Endothelial cell of umbilical vein (primary cell): ENCODE data around the gene FAM3D. TPM values are rescaled to one million over a fixed set of nuclear protein-coding genes. Genes with fewer than 3 reads are reported as not detected.

Source experiments
- BruUV-seq: library from RNA; stranded (reverse); fragments of 400-500 nt; replicated peaks from 2 replicates; lab custom pipeline; 2021; lab: Mats Ljungman, UMichigan
- CTCF ChIA-PET: fragments of 300-600, 350-600 bp; sonication (Branson Sonifier 250); formaldehyde crosslinking; loops from one replicate; lab custom pipeline; 2021; ENCODE audit warnings: antibody characterized with exemption, inconsistent platforms; lab: Charles Lee
- POLR2A ChIA-PET: fragments of 300-600, 350-600 bp; sonication (Branson Sonifier 250); formaldehyde crosslinking; loops from one replicate; lab custom pipeline; 2021; ENCODE audit warnings: antibody characterized with exemption, inconsistent platforms; lab: Charles Lee
- DNase-seq: peaks from one replicate; pipeline ENCODE4 v3.0.0-alpha.2; 2011; ENCODE audit warnings: low read depth, low spot score
- FAIRE-seq: peaks from 2 replicates; lab custom pipeline; 2011; peaks lifted over from hg19 to GRCh38; lab: Jason Lieb, UNC
- H2AFZ ChIP-seq: 2 replicates; pipeline ENCODE4 v1.6.0; 2012; ENCODE audit warnings: low read depth, low read length, control low read depth, inconsistent platforms
- H3K27ac ChIP-seq: 2 replicates; pipeline ENCODE4 v1.5.1; 2011; ENCODE audit warnings: low read depth, mild to moderate bottlenecking, control low read depth, low read length, moderate library complexity; ENCODE audit not compliant: insufficient read depth
- H3K27me3 ChIP-seq, 2 experiments: 2 replicates each; pipeline versions ENCODE4 v1.6.0 to v1.6.1; 2011; ENCODE audit warnings: low read length in 2 of 2, mixed read lengths in 1 of 2; ENCODE audit not compliant: control insufficient read depth in 2 of 2, insufficient read depth in 2 of 2
- H3K36me3 ChIP-seq, 2 experiments: 2 replicates in 1 of 2; 3 replicates in 1 of 2; pipeline ENCODE4 v1.5.1; 2011; ENCODE audit warnings: low read length in 2 of 2, mild to moderate bottlenecking in 1 of 2, moderate library complexity in 1 of 2; ENCODE audit not compliant: control insufficient read depth in 2 of 2, insufficient read depth in 2 of 2; ENCODE audit errors: extremely low read depth in 1 of 2
- H3K4me1 ChIP-seq: 3 replicates; pipeline ENCODE4 v1.5.1; 2011; ENCODE audit warnings: mild to moderate bottlenecking, low read length; ENCODE audit not compliant: control insufficient read depth, insufficient read depth; ENCODE audit errors: extremely low read depth
- H3K4me2 ChIP-seq: 2 replicates; pipeline ENCODE4 v1.6.1; 2011; ENCODE audit warnings: low read length, control low read depth, mixed read lengths; ENCODE audit not compliant: insufficient read depth
- H3K4me3 ChIP-seq, 3 experiments: fragments of 200-600 bp in 1 of 3; sonication (generic), shearing (Covaris generic) in 1 of 3; replicated peaks in 1 of 3; 2 replicates each; pipeline ENCODE4 v1.5.1; 2011 to 2016; ENCODE audit warnings: control low read depth in 3 of 3, low read length in 3 of 3, mild to moderate bottlenecking in 2 of 3, inconsistent platforms in 1 of 3, low read depth in 1 of 3, moderate library complexity in 1 of 3; ENCODE audit not compliant: insufficient read depth in 1 of 3
- H3K79me2 ChIP-seq: 2 replicates; pipeline ENCODE4 v1.6.0; 2012; ENCODE audit warnings: low read length, inconsistent platforms; ENCODE audit not compliant: control insufficient read depth, insufficient read depth
- H3K9ac ChIP-seq: replicated peaks from 2 replicates; pipeline ENCODE3; 2011; ENCODE audit warnings: low read length, control low read depth; ENCODE audit not compliant: insufficient read depth; ENCODE audit errors: extremely low read depth
- H3K9me1 ChIP-seq: replicated peaks from 3 replicates; pipeline ENCODE4 v1.6.0; 2011; ENCODE audit warnings: mild to moderate bottlenecking, low read length; ENCODE audit not compliant: control insufficient read depth, insufficient read depth; ENCODE audit errors: extremely low read depth
- H3K9me3 ChIP-seq: replicated peaks from 2 replicates; pipeline ENCODE4 v1.5.1; 2012; ENCODE audit warnings: low read length, inconsistent platforms; ENCODE audit not compliant: control insufficient read depth, insufficient read depth
- H4K20me1 ChIP-seq: replicated peaks from 2 replicates; pipeline ENCODE3; 2011; ENCODE audit warnings: mild to moderate bottlenecking, low read length; ENCODE audit not compliant: control insufficient read depth, insufficient read depth; ENCODE audit errors: extremely low read depth
- EZH2 ChIP-seq: IDR thresholded peaks from 2 replicates; pipeline ENCODE4 v1.6.1; 2012; ENCODE audit warnings: borderline replicate concordance, low read depth, mild to moderate bottlenecking, moderate library complexity, low read length, inconsistent platforms; ENCODE audit not compliant: severe bottlenecking
- FOS ChIP-seq: IDR thresholded peaks from 2 replicates; pipeline ENCODE4 v1.6.1; 2011; ENCODE audit warnings: mild to moderate bottlenecking, low read length, moderate library complexity, borderline replicate concordance; ENCODE audit not compliant: insufficient read depth
- GATA2 ChIP-seq: IDR thresholded peaks from 2 replicates; pipeline ENCODE4 v1.7.0; 2011; ENCODE audit warnings: low read depth, mild to moderate bottlenecking, moderate library complexity, mixed read lengths, low read length; ENCODE audit not compliant: insufficient read length, insufficient read depth
- JUN ChIP-seq: IDR thresholded peaks from 2 replicates; pipeline ENCODE4 v1.6.1; 2011; ENCODE audit warnings: borderline replicate concordance, low read depth; ENCODE audit not compliant: insufficient read length, insufficient read depth
- MYC ChIP-seq: IDR thresholded peaks from one replicate; pipeline ENCODE4 v1.6.1; 2011; ENCODE audit warnings: mild to moderate bottlenecking, low read depth, low read length
- POLR2A ChIP-seq: IDR thresholded peaks from 2 replicates; pipeline ENCODE4 v1.6.1; 2012; ENCODE audit warnings: low read depth, mild to moderate bottlenecking, control low read depth, low read length
- POLR2AphosphoS5 ChIP-seq: IDR thresholded peaks from 2 replicates; pipeline ENCODE4 v1.6.1; 2012; ENCODE audit warnings: low read depth, mild to moderate bottlenecking, control low read depth, low read length, moderate library complexity; ENCODE audit not compliant: insufficient read depth
- dilution Hi-C: fragments of 300-500 bp; cut with MboI; formaldehyde crosslinking; loops from one replicate; pipeline ENCODE4 v1.15.0; 2019; ENCODE audit warnings: low sequenced_read_pairs; ENCODE audit not compliant: extremely low pct_ligation_motif_present
- intact Hi-C: fragments of 100-400 bp; cut with micrococcal nuclease; formaldehyde crosslinking; loops from one replicate; pipeline ENCODE4 v1.10.0; 2022
- polyA plus RNA-seq, 4 experiments: library from polyadenylated mRNA; depleted of rRNA in 3 of 4; stranded (reverse) in 3 of 4; unstranded in 1 of 4; fragments of >200 nt; gene quantifications; 2 replicates each; pipeline versions ENCODE4 v1.2.1 to v1.2.3, GENCODE V29; 2011 to 2012; ENCODE audit warnings: missing spikeins in 1 of 4
- total RNA-seq: library from RNA; stranded (reverse); gene quantifications from 2 replicates; pipeline ENCODE4 v1.2.3, GENCODE V29; 2021
- TF ChIP-seq, protein P1 (sequence below): IDR thresholded peaks from 2 replicates; pipeline ENCODE4 v1.6.1; 2011; ENCODE audit not compliant: insufficient read depth, insufficient read length
- TF ChIP-seq, protein P2 (sequence below), 2 donors: IDR thresholded peaks; 1 replicate in 1 of 2; 2 replicates in 1 of 2; pipeline ENCODE4 v1.5.1; 2011; ENCODE audit warnings: low read length in 2 of 2, mild to moderate bottlenecking in 2 of 2, moderate library complexity in 2 of 2, control low read depth in 1 of 2, inconsistent platforms in 1 of 2, low read depth in 1 of 2; ENCODE audit not compliant: insufficient read depth in 1 of 2; ENCODE audit errors: extremely low read depth in 1 of 2

Gene FAM3D
- total and polyA plus RNA-seq, 2 donors (not counting 3 experiments of a cell fraction or from before 2014, with no cell fraction given) = 0.12 TPM; not detected in 1

DNA sequence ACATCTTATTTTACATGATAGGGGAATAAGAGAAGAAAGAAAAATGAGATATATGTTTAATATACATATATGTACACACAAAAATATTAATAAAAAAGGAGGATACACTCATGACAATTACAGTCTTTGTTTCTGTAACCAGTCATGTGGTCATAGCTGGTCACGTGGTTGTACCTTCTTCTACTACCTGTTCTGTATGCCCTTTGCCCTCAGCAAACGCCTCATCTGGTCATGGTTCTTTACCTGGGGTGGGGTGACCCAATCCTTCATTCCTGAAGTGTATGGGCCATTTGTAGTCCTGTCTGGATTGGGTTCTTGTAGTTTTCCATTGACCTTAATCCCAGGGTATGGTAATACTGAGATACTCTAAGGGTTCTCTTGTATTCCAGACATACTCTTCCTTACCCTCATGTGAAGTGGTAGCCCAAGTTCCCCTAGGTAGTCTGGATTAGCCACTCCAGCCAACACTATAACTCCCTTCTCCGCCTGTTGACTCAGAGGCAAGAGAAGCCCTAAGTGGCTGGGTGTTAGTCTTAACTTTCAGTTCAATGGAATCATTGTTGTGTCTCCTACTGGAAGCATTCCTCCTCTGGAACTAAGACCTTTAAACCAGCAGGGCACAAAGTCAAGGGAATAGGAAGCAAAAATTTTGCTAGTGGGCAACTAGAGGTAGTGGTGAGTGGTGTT is 47.3 kb upstream of the FAM3D start:
- no peak overlapping the region for H2AFZ ChIP-seq
- no peaks in the 10 kb centered on the region for H3K27me3 ChIP-seq
- intact Hi-C loops (no loop called here), dilution Hi-C loops (no loop called here)
- no peaks in the 10 kb centered on the region for H3K9me3 ChIP-seq
- no peak overlapping the region for H3K9ac ChIP-seq
- BruUV-seq = no TSS peak
- no peaks in the 10 kb centered on the region for H3K36me3 ChIP-seq
- no peak overlapping the region for H3K4me3 ChIP-seq
- CTCF ChIA-PET = no interaction called here
- H4K20me1 ChIP-seq = no peaks in the 10 kb centered on the region
- TF ChIP-seq, protein P1, sequence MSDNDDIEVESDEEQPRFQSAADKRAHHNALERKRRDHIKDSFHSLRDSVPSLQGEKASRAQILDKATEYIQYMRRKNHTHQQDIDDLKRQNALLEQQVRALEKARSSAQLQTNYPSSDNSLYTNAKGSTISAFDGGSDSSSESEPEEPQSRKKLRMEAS = no peak
- TF ChIP-seq POLR2A (no peak), JUN (no peak), FOS (no peak), MYC (no peak), EZH2 (no peak), GATA2 (no peak), POLR2AphosphoS5 (no peak)
- TF ChIP-seq, protein P2, sequence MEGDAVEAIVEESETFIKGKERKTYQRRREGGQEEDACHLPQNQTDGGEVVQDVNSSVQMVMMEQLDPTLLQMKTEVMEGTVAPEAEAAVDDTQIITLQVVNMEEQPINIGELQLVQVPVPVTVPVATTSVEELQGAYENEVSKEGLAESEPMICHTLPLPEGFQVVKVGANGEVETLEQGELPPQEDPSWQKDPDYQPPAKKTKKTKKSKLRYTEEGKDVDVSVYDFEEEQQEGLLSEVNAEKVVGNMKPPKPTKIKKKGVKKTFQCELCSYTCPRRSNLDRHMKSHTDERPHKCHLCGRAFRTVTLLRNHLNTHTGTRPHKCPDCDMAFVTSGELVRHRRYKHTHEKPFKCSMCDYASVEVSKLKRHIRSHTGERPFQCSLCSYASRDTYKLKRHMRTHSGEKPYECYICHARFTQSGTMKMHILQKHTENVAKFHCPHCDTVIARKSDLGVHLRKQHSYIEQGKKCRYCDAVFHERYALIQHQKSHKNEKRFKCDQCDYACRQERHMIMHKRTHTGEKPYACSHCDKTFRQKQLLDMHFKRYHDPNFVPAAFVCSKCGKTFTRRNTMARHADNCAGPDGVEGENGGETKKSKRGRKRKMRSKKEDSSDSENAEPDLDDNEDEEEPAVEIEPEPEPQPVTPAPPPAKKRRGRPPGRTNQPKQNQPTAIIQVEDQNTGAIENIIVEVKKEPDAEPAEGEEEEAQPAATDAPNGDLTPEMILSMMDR (IDR thresholded peaks at IDR 0.05; ENCODE audit: extremely low read depth in 1 of 2, insufficient read depth in 1 of 2, low read depth in 1 of 2, low read length in 2 of 2) = no peak
- FAIRE-seq (no peak), DNase-seq (no peak)
- POLR2A ChIA-PET = no interaction called here
- H3K27ac ChIP-seq = no peak overlapping the region
- no peak overlapping the region for H3K4me2 ChIP-seq
- no peaks in the 10 kb centered on the region for H3K79me2 ChIP-seq
- H3K9me1 ChIP-seq = no peaks in the 10 kb centered on the region
- no peaks in the 10 kb centered on the region for H3K4me1 ChIP-seq
